Activated T-helper 9 cell treated with anti-CD3 and anti-CD28 coated beads, Interleukin-2, amount 50 U/mL, for 16 hours (primary cell): ENCODE measurements around the gene TRMU.
A peak's percentile ranks its signal among the peaks of the same experiment; 100 is the strongest.

Experiments
- DNase-seq: peaks from one replicate; pipeline ENCODE4 v3.0.0-alpha.2; 2020; ENCODE audit warnings: low read depth

The TRMU gene

GRCh38 chr22:46355996-46356471 lies 20.5 kb downstream of the TRMU start:
- DNase-seq = no peak

- DNase-seq = no peak
These were observed 21.3 kb downstream of the TRMU start for GRCh38 chr22:46356496-46357480.

- DNase-seq = no peak
These were observed 22.4 kb downstream of the TRMU start for GRCh38 chr22:46357711-46358520.

- DNase-seq = no peak
These were observed 23.3 kb downstream of the TRMU start for GRCh38 chr22:46358766-46359165.

- DNase-seq = no peak
These were observed 23.8 kb downstream of the TRMU start for GRCh38 chr22:46359362-46359761.

- no peak for DNase-seq
These were observed 24.6 kb downstream of the TRMU start for GRCh38 chr22:46360097-46360496.

- no peak for DNase-seq
These were observed 25.4 kb downstream of the TRMU start for GRCh38 chr22:46360891-46361290.

- no peak for DNase-seq
These were observed 26.3 kb downstream of the TRMU start for GRCh38 chr22:46361826-46362202.

GRCh38 chr22:46362203-46362933 lies 26.9 kb downstream of the TRMU start:
- no peak for DNase-seq

GRCh38 chr22:46362934-46363515 lies 27.5 kb downstream of the TRMU start:
- DNase-seq = no peak

GRCh38 chr22:46363611-46364321 lies 28.3 kb downstream of the TRMU start:
- no peak for DNase-seq

GRCh38 chr22:46364341-46365165 lies 29.0 kb downstream of the TRMU start:
- no peak for DNase-seq

GRCh38 chr22:46365166-46365624 lies 29.7 kb downstream of the TRMU start:
- no peak for DNase-seq

GRCh38 chr22:46366327-46366731 lies 30.8 kb downstream of the TRMU start:
- DNase-seq = no peak

GRCh38 chr22:46366801-46367706 lies 31.5 kb downstream of the TRMU start:
- no peak for DNase-seq

GRCh38 chr22:46367707-46368191 lies 32.2 kb downstream of the TRMU start:
- peak; percentile 45 for DNase-seq

- no peak for DNase-seq
These were observed 32.9 kb downstream of the TRMU start for GRCh38 chr22:46368422-46368821.

GRCh38 chr22:46368871-46369715 lies 33.6 kb downstream of the TRMU start:
- no peak for DNase-seq
